IMR-90 (cell line): ENCODE measurements around the gene ASPA. TPM values are rescaled to one million over a fixed set of nuclear protein-coding genes. Genes with fewer than 3 reads are reported as not detected.

Source experiments
- ATAC-seq: fragments of 200-7000 bp; cut with Tn5 transposase; 2 replicates; pipeline ENCODE4 v1.9.1; 2020; ENCODE audit warnings: low read depth, mild to moderate bottlenecking, moderate library complexity
- BruUV-seq: library from RNA; stranded (reverse); fragments of 400-500 nt; replicated peaks from 2 replicates; lab custom pipeline; 2021; lab: Mats Ljungman, UMichigan
- CTCF ChIA-PET: fragments of 300-600 bp; formaldehyde crosslinking; extraction: SDS; loops from one replicate; lab custom pipeline; 2021; ENCODE audit warnings: antibody characterized with exemption; lab: Yijun Ruan, JAX
- POLR2A ChIA-PET: fragments of 300-600 bp; sonication (Branson Sonifier 250); formaldehyde crosslinking; loops from one replicate; lab custom pipeline; 2022; ENCODE audit warnings: antibody characterized with exemption; ENCODE audit not compliant: unreplicated experiment; lab: Charles Lee
- DNase-seq: peaks from one replicate; pipeline ENCODE4 v3.0.0; 2013
- H2AFZ ChIP-seq: replicated peaks from 2 replicates; pipeline ENCODE3; 2013; ENCODE audit warnings: low read length, mild to moderate bottlenecking; ENCODE audit not compliant: poor library complexity
- H2AK5ac ChIP-seq: 2 replicates; pipeline ENCODE4 v1.6.1; 2013; ENCODE audit warnings: low read depth, low read length, inconsistent platforms
- H2AK9ac ChIP-seq: replicated peaks from 2 replicates; pipeline ENCODE3; 2013; ENCODE audit warnings: mild to moderate bottlenecking, low read depth, low read length, moderate library complexity; ENCODE audit not compliant: poor library complexity
- H2BK120ac ChIP-seq: 2 replicates; pipeline ENCODE4 v1.6.1; 2013; ENCODE audit warnings: low read depth, low read length, inconsistent platforms
- H2BK15ac ChIP-seq: 3 replicates; pipeline ENCODE4 v1.6.1; 2013; ENCODE audit warnings: low read depth, low read length, inconsistent platforms
- H2BK20ac ChIP-seq: 2 replicates; pipeline ENCODE4 v1.6.1; 2013; ENCODE audit warnings: low read depth, mild to moderate bottlenecking, inconsistent platforms, low read length, moderate library complexity
- H2BK5ac ChIP-seq: 2 replicates; pipeline ENCODE4 v1.6.1; 2013; ENCODE audit warnings: mild to moderate bottlenecking, low read depth, low read length, inconsistent platforms; ENCODE audit not compliant: poor library complexity, severe bottlenecking
- H3K14ac ChIP-seq: replicated peaks from 2 replicates; pipeline ENCODE4 v1.6.1; 2013; ENCODE audit warnings: low read depth, low read length, inconsistent platforms
- H3K18ac ChIP-seq: 2 replicates; pipeline ENCODE4 v1.6.1; 2013; ENCODE audit warnings: low read depth, low read length, control low read depth
- H3K23ac ChIP-seq: 2 replicates; pipeline ENCODE4 v1.6.1; 2013; ENCODE audit warnings: low read depth, low read length, inconsistent platforms
- H3K27ac ChIP-seq: 2 replicates; pipeline ENCODE4 v1.5.1; 2013; ENCODE audit warnings: mild to moderate bottlenecking, control low read depth, low read length; ENCODE audit not compliant: insufficient read depth
- H3K27me3 ChIP-seq: 2 replicates; pipeline ENCODE4 v1.6.1; 2013; ENCODE audit warnings: low read length; ENCODE audit not compliant: control insufficient read depth, insufficient read depth
- H3K36me3 ChIP-seq: 2 replicates; pipeline ENCODE4 v1.6.1; 2013; ENCODE audit warnings: low read length, mixed read lengths; ENCODE audit not compliant: control insufficient read depth, insufficient read depth
- H3K4ac ChIP-seq: 2 replicates; pipeline ENCODE4 v1.6.1; 2013; ENCODE audit warnings: low read depth, low read length, inconsistent platforms
- H3K4me1 ChIP-seq: 2 replicates; pipeline ENCODE4 v1.6.1; 2013; ENCODE audit warnings: low read length, mixed read lengths; ENCODE audit not compliant: control insufficient read depth, insufficient read depth
- H3K4me2 ChIP-seq: 2 replicates; pipeline ENCODE4 v1.6.1; 2013; ENCODE audit warnings: low read depth, mild to moderate bottlenecking, control low read depth, low read length, moderate library complexity
- H3K4me3 ChIP-seq: 2 replicates; pipeline ENCODE4 v1.5.1; 2013; ENCODE audit warnings: low read depth, mild to moderate bottlenecking, control low read depth, low read length, moderate library complexity; ENCODE audit not compliant: insufficient read depth
- H3K56ac ChIP-seq: 2 replicates; pipeline ENCODE4 v1.6.1; 2013; ENCODE audit warnings: low read length, inconsistent platforms; ENCODE audit not compliant: insufficient read depth; ENCODE audit errors: extremely low read depth
- H3K79me1 ChIP-seq, 2 experiments: 2 replicates each; pipeline ENCODE4 v1.6.1; 2013; ENCODE audit warnings: low read length in 2 of 2, inconsistent platforms in 1 of 2, low read depth in 1 of 2
- H3K9ac ChIP-seq: 2 replicates; pipeline ENCODE4 v1.6.1; 2013; ENCODE audit warnings: low read depth, low read length, control low read depth
- H3K9me1 ChIP-seq: 2 replicates; pipeline ENCODE4 v1.6.1; 2013; ENCODE audit warnings: low read length, inconsistent platforms; ENCODE audit not compliant: insufficient read depth
- H3K9me3 ChIP-seq: 2 replicates; pipeline ENCODE4 v1.6.1; 2013; ENCODE audit warnings: low read length; ENCODE audit not compliant: control insufficient read depth, insufficient read depth
- H4K20me1 ChIP-seq: 2 replicates; pipeline ENCODE4 v1.6.1; 2013; ENCODE audit warnings: low read length, inconsistent platforms; ENCODE audit not compliant: insufficient read depth
- H4K5ac ChIP-seq: 2 replicates; pipeline ENCODE4 v1.6.1; 2013; ENCODE audit warnings: mild to moderate bottlenecking, low read depth, low read length, control low read depth
- H4K8ac ChIP-seq, 2 experiments: 2 replicates each; pipeline ENCODE4 v1.6.1; 2013; ENCODE audit warnings: low read depth in 2 of 2, low read length in 2 of 2, control low read depth in 1 of 2, inconsistent platforms in 1 of 2
- H4K91ac ChIP-seq: 2 replicates; pipeline ENCODE4 v1.6.1; 2013; ENCODE audit warnings: low read depth, low read length, inconsistent platforms; ENCODE audit not compliant: insufficient read depth
- BHLHE40 ChIP-seq: fragments of 150-350 bp; IDR thresholded peaks from 2 replicates; pipeline ENCODE4 v1.6.1; 2016; ENCODE audit warnings: mild to moderate bottlenecking, low read depth, low read length
- CEBPB ChIP-seq: IDR thresholded peaks from 2 replicates; pipeline ENCODE4 v1.6.1; 2012; ENCODE audit warnings: low read depth, low read length, improper control_type of control experiment
- CHD1 ChIP-seq: IDR thresholded peaks from 2 replicates; pipeline ENCODE4 v1.6.1; 2012; ENCODE audit warnings: low read depth, low read length, improper control_type of control experiment
- CTCF ChIP-seq: conservative IDR thresholded peaks from 2 replicates; pipeline ENCODE4 v1.5.1; 2012; ENCODE audit warnings: mild to moderate bottlenecking, low read depth, low read length, improper control_type of control experiment
- ELK1 ChIP-seq: fragments of 150-350 bp; IDR thresholded peaks from 2 replicates; pipeline ENCODE4 v1.6.1; 2016; ENCODE audit warnings: low read depth, mild to moderate bottlenecking, low read length, moderate library complexity, borderline replicate concordance
- FOS ChIP-seq: fragments of 150-350 bp; IDR thresholded peaks from 2 replicates; pipeline ENCODE4 v1.6.1; 2016; ENCODE audit warnings: low read depth, low read length
- MAFK ChIP-seq: IDR thresholded peaks from 2 replicates; pipeline ENCODE4 v1.6.1; 2012; ENCODE audit warnings: low read depth, low read length, improper control_type of control experiment
- MAZ ChIP-seq: IDR thresholded peaks from 2 replicates; pipeline ENCODE4 v1.6.1; 2012; ENCODE audit warnings: low read depth, mild to moderate bottlenecking, low read length, improper control_type of control experiment, moderate library complexity, borderline replicate concordance
- MXI1 ChIP-seq: IDR thresholded peaks from 2 replicates; pipeline ENCODE4 v1.6.1; 2012; ENCODE audit warnings: low read depth, mild to moderate bottlenecking, low read length, moderate library complexity, borderline replicate concordance
- NFE2L2 ChIP-seq: fragments of 150-350 bp; IDR thresholded peaks from 2 replicates; pipeline ENCODE4 v1.6.1; 2016; ENCODE audit warnings: low read depth, mild to moderate bottlenecking, low read length
- POLR2A ChIP-seq: IDR thresholded peaks from 2 replicates; pipeline ENCODE4 v1.6.1; 2012; ENCODE audit warnings: mild to moderate bottlenecking, low read depth, low read length
- RAD21 ChIP-seq: IDR thresholded peaks from 2 replicates; pipeline ENCODE4 v1.6.1; 2012; ENCODE audit warnings: low read length, improper control_type of control experiment
- RCOR1 ChIP-seq: IDR thresholded peaks from 2 replicates; pipeline ENCODE4 v1.6.1; 2012; ENCODE audit warnings: mild to moderate bottlenecking, low read length, improper control_type of control experiment; ENCODE audit not compliant: insufficient replicate concordance
- RFX5 ChIP-seq: IDR thresholded peaks from 2 replicates; pipeline ENCODE4 v1.8.0; 2012; ENCODE audit warnings: low read depth, mild to moderate bottlenecking, low read length, moderate library complexity
- SMC3 ChIP-seq: fragments of 150-350 bp; IDR thresholded peaks from 2 replicates; pipeline ENCODE4 v1.6.1; 2016; ENCODE audit warnings: low read depth, mild to moderate bottlenecking, antibody characterized with exemption, low read length, moderate library complexity
- USF2 ChIP-seq: fragments of 150-350 bp; IDR thresholded peaks from 2 replicates; pipeline ENCODE4 v1.6.1; 2017; ENCODE audit warnings: mild to moderate bottlenecking, antibody characterized with exemption, low read length, low read depth
- WGBS, 2 experiments: methylation state at CpG; one replicate each; pipeline versions ENCODE4 v1.1.5 to v1.1.7; 2013; ENCODE audit warnings: missing lambda C conversion rate in 2 of 2; ENCODE audit not compliant: insufficient read length in 1 of 2; ENCODE audit errors: extremely low coverage in 2 of 2; 5-methylcytosine and 5-hydroxymethylcytosine counted together
- dilution Hi-C: fragments of 300-500 bp; cut with HindIII; formaldehyde crosslinking; loops from one replicate; pipeline ENCODE4 v1.14.3; 2018; ENCODE audit warnings: low sequenced_read_pairs; ENCODE audit not compliant: unreplicated experiment
- in situ Hi-C: fragments of 300-500 bp; cut with MboI; formaldehyde crosslinking; loops from 3 replicates; pipeline ENCODE4 v1.14.3; 2019; ENCODE audit warnings: low sequenced_read_pairs, inconsistent platforms, mixed read lengths
- intact Hi-C: fragments of 100-400 bp; cut with micrococcal nuclease; formaldehyde crosslinking; loops from 2 replicates; pipeline ENCODE4 v1.10.0; 2022
- polyA plus RNA-seq, 3 experiments: library from polyadenylated mRNA; depleted of rRNA; stranded (reverse); fragments of >200 nt; gene quantifications; 2 replicates each; pipeline ENCODE4 v1.2.3, GENCODE V29; 2012; ENCODE audit warnings: low replicate concordance in 1 of 3
- total RNA-seq: library from RNA; depleted of rRNA; stranded (reverse); fragments of >200 nt; gene quantifications from 2 replicates; pipeline ENCODE4 v1.2.3, GENCODE V29; 2012

Gene ASPA
- total and polyA plus RNA-seq, 2 of the 4 experiments (the other 2 are of a cell fraction): 0.02 TPM; not detected in 1

GRCh38 chr17:3472137-3472536 lies 3.7 kb upstream of the ASPA start:
- in situ Hi-C loops: no loop called here
- H3K27ac ChIP-seq: no peak overlapping the region
- no peak overlapping the region for H3K18ac ChIP-seq
- H2AK5ac ChIP-seq: no peak overlapping the region
- H4K8ac ChIP-seq: no peak overlapping the region
- H3K4me1 ChIP-seq: no peaks in the 10 kb centered on the region
- no peak overlapping the region for H3K9ac ChIP-seq
- no peak overlapping the region for H2BK5ac ChIP-seq
- no peak overlapping the region for H3K23ac ChIP-seq
- no peaks in the 10 kb centered on the region for H3K79me1 ChIP-seq
- 75% methylated on average over 10 of the region's 21 CpGs; no CpG with 5 or more reads in 1 of the 2 experiments for WGBS, 2 experiments
- intact Hi-C loops: no loop called here
- no peaks in the 10 kb centered on the region for H3K27me3 ChIP-seq
- dilution Hi-C loops: no loop called here
- DNase-seq (no peak), ATAC-seq (no peak)
- H2BK15ac ChIP-seq: no peak overlapping the region
- TF ChIP-seq MAFK: no peak
- TF ChIP-seq RAD21: no peak
- TF ChIP-seq MXI1: no peak
- no peak for TF ChIP-seq RCOR1
- TF ChIP-seq NFE2L2: no peak
- no peak for TF ChIP-seq CHD1
- no peak for TF ChIP-seq USF2
- no peak for TF ChIP-seq SMC3
- no peak for TF ChIP-seq ELK1
- no peak for TF ChIP-seq POLR2A
- no peak for TF ChIP-seq CTCF
- no peak for TF ChIP-seq FOS
- TF ChIP-seq MAZ: no peak
- TF ChIP-seq RFX5: no peak
- no peak for TF ChIP-seq CEBPB
- TF ChIP-seq BHLHE40: no peak
- no peaks in the 10 kb centered on the region for H3K9me1 ChIP-seq
- no peak overlapping the region for H2AFZ ChIP-seq
- H3K9me3 ChIP-seq: peaks cover 3% of the 10 kb centered on the region; the same call in 1 of the 2 replicates
- H2BK20ac ChIP-seq: no peak overlapping the region
- H4K91ac ChIP-seq: no peak overlapping the region
- no peak overlapping the region for H2AK9ac ChIP-seq
- H3K56ac ChIP-seq: no peak overlapping the region
- no peaks in the 10 kb centered on the region for H4K20me1 ChIP-seq
- BruUV-seq: no TSS peak
- no peak overlapping the region for H4K5ac ChIP-seq
- no peak overlapping the region for H2BK120ac ChIP-seq
- ChIA-PET CTCF (interaction anchor here (0.6 kb wide), 1 partner anchor 22 kb away, joined by 4 read pairs; no protein-coding TSS in a partner anchor), POLR2A (no interaction called here)
- H3K4me3 ChIP-seq: no peak overlapping the region
- H3K4ac ChIP-seq: no peak overlapping the region
- H3K14ac ChIP-seq: no peak overlapping the region
- H3K4me2 ChIP-seq: no peak overlapping the region
- H3K36me3 ChIP-seq: no peaks in the 10 kb centered on the region
